DLD1 (cell line): Measurements from ENCODE around the gene ATXN7.

Experiments used
- in situ Hi-C: cut with HindIII; loops from 2 replicates; pipeline ENCODE4 v1.10.0; 2017; ENCODE audit warnings: low sequenced_read_pairs

The ATXN7 gene

GRCh38 chr3:63863150-63864007 lies at the start of gene ATXN7, which contains the start of gene THOC7:
Gene ATXN7 (plus strand): TSS chr3:63863867. CDS start chr3:63912599, 48,732 bp downstream.
Gene THOC7 (minus strand): TSS chr3:63863805. CDS start chr3:63863790, 15 bp downstream.
- in situ Hi-C loops: no loop called here

GRCh38 chr3:63814237-63814636 lies 49.4 kb upstream of the ATXN7 start:
- in situ Hi-C loops: loop anchor here (25.0 kb wide), 1 partner anchor 152 kb away; the partner anchor contains the start of gene SNTN

- in situ Hi-C loops: loop anchor here (5.0 to 25.0 kb wide), 2 partner anchors 155 to 450 kb away; partner anchors contain the start of gene SNTN
These were observed 46.4 kb upstream of the ATXN7 start for GRCh38 chr3:63817225-63817624.

- in situ Hi-C loops: loop anchor here (5.0 to 25.0 kb wide), 2 partner anchors 156 to 451 kb away; partner anchors contain the start of gene SNTN
These were observed 45.2 kb upstream of the ATXN7 start for GRCh38 chr3:63818282-63819150.

- in situ Hi-C loops: loop anchor here (5.0 to 25.0 kb wide), 2 partner anchors 157 to 452 kb away; partner anchors contain the start of gene SNTN
These were observed 44.6 kb upstream of the ATXN7 start, which contains the start of gene C3orf49 for GRCh38 chr3:63819151-63819398. Gene C3orf49 (plus strand): TSS chr3:63819299. CDS start chr3:63819472, 173 bp downstream.

GRCh38 chr3:63824309-63824708 lies 39.4 kb upstream of the ATXN7 start:
- in situ Hi-C loops: loop anchor here (25.0 kb wide), 1 partner anchor 162 kb away; the partner anchor contains the start of gene SNTN

- in situ Hi-C loops: no loop called here
These were observed 33.1 kb upstream of the ATXN7 start for GRCh38 chr3:63830526-63830925.

GRCh38 chr3:63832395-63832794 lies 31.3 kb upstream of the ATXN7 start:
- in situ Hi-C loops: no loop called here

GRCh38 chr3:63841704-63842103 lies 22.0 kb upstream of the ATXN7 start:
- in situ Hi-C loops: no loop called here

GRCh38 chr3:63842127-63842526 lies 21.5 kb upstream of the ATXN7 start:
- in situ Hi-C loops: no loop called here

GRCh38 chr3:63845215-63845614 lies 18.5 kb upstream of the ATXN7 start:
- in situ Hi-C loops: no loop called here

GRCh38 chr3:63847718-63848450 lies 15.8 kb upstream of the ATXN7 start:
- in situ Hi-C loops: no loop called here

- in situ Hi-C loops: no loop called here
These were observed 14.5 kb upstream of the ATXN7 start for GRCh38 chr3:63849175-63849574.

GRCh38 chr3:63851287-63851686 lies 12.4 kb upstream of the ATXN7 start:
- in situ Hi-C loops: no loop called here

GRCh38 chr3:63853106-63853505 lies 10.6 kb upstream of the ATXN7 start:
- in situ Hi-C loops: no loop called here

- in situ Hi-C loops: no loop called here
These were observed 8.2 kb upstream of the ATXN7 start for GRCh38 chr3:63855333-63855940.

- in situ Hi-C loops: no loop called here
These were observed 6.4 kb upstream of the ATXN7 start for GRCh38 chr3:63857311-63857710.

GRCh38 chr3:63860776-63861175 lies 2.9 kb upstream of the ATXN7 start:
- in situ Hi-C loops: no loop called here

- in situ Hi-C loops: no loop called here
These were observed 2.4 kb upstream of the ATXN7 start for GRCh38 chr3:63861306-63861705.

- in situ Hi-C loops: no loop called here
These were observed 890 bp upstream of the ATXN7 start for GRCh38 chr3:63862804-63863149.
